Adipocyte (in vitro differentiated cells): ENCODE data around the gene PTOV1.

ENCODE experiments used
- DNase-seq: peaks from one replicate; pipeline ENCODE4 v3.0.0-alpha.2; 2015; ENCODE audit warnings: low read depth
- H3K27me3 ChIP-seq: replicated peaks from 2 replicates; pipeline ENCODE4 v1.7.0; 2013; ENCODE audit warnings: mild to moderate bottlenecking, low read length, moderate library complexity; ENCODE audit not compliant: control insufficient read depth, insufficient read depth
- H3K36me3 ChIP-seq: 2 replicates; pipeline ENCODE4 v1.7.0; 2013; ENCODE audit warnings: low read length, mild to moderate bottlenecking, moderate library complexity; ENCODE audit not compliant: control insufficient read depth, insufficient read depth, severe bottlenecking
- H3K4me1 ChIP-seq: 2 replicates; pipeline ENCODE4 v1.7.0; 2013; ENCODE audit warnings: mild to moderate bottlenecking, low read length, moderate library complexity; ENCODE audit not compliant: control insufficient read depth, insufficient read depth
- H3K4me3 ChIP-seq: 2 replicates; pipeline ENCODE4 v1.7.0; 2013; ENCODE audit warnings: mild to moderate bottlenecking, low read length, moderate library complexity
- H3K9ac ChIP-seq: 2 replicates; pipeline ENCODE4 v1.7.0; 2013; ENCODE audit warnings: mild to moderate bottlenecking, low read length, moderate library complexity
- H3K9me3 ChIP-seq: 2 replicates; pipeline ENCODE4 v1.7.0; 2013; ENCODE audit warnings: mild to moderate bottlenecking, low read length, moderate library complexity; ENCODE audit not compliant: control insufficient read depth

Gene PTOV1

DNA sequence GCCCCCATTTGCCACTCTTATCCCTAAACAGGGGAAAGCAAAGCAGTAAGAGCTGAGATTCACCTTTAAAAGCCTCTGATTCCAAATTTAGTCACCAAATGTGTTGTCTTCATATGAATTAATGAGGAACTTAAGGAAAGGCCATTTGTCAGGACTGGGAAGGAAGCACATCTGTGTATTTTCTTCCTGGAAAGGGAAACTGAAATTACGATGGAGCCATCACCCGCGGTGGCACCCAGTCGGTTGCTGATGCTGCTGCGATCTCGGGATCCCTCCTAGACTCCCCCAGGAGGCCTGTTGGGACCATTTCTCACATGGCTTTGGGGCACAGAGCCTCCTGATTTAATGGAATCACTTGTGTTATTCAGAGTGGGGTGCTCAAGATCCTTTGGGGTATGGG lies 53.2 kb downstream of the PTOV1 start:
- DNase-seq: no peak
- Histone ChIP-seq H3K36me3 (peaks cover 9% of the 10 kb centered on the region), H3K9ac (no peak overlapping the region), H3K9me3 (no peaks in the 10 kb centered on the region), H3K4me1 (no peaks in the 10 kb centered on the region), H3K4me3 (no peak overlapping the region), H3K27me3 (no peaks in the 10 kb centered on the region)

DNA sequence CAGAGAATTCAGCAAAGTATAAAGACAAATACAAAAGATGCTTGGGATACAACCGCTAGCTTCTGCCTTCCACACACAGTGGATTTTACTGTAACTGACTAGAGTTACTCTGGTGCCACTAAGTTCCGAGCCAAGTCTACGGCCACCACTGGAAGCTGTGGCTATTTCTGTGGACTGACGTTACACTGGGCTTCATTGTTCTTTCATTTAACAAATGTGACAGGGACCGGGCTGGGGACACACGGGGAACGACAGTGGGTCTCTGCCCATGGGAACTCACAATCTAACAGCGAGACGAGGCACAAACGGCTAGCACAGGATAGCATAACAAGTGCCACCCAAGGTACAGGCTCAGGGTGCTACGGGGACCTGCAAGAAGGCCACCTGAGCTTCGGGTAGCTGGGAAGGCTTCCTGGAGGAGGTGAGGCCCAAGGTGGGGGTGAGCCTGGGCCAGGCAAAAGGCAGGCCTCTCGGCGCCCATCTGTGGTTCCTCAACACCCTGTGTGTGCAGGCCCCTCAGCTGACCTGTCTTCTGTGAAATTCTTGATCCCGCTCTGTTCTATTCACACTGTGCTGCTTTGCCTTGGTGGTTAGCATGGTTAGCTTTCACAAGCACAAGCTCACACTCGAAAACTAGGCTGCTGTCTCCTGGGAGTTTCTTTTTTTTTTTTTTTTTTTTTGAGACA lies 56.1 kb downstream of the PTOV1 start:
- no peak overlapping the region for H3K9ac ChIP-seq
- H3K27me3 ChIP-seq: no peaks in the 10 kb centered on the region
- H3K4me3 ChIP-seq: no peak overlapping the region
- H3K4me1 ChIP-seq: peaks cover 9% of the 10 kb centered on the region
- no peaks in the 10 kb centered on the region for H3K9me3 ChIP-seq
- H3K36me3 ChIP-seq: peaks cover 9% of the 10 kb centered on the region
- no peak for DNase-seq

DNA sequence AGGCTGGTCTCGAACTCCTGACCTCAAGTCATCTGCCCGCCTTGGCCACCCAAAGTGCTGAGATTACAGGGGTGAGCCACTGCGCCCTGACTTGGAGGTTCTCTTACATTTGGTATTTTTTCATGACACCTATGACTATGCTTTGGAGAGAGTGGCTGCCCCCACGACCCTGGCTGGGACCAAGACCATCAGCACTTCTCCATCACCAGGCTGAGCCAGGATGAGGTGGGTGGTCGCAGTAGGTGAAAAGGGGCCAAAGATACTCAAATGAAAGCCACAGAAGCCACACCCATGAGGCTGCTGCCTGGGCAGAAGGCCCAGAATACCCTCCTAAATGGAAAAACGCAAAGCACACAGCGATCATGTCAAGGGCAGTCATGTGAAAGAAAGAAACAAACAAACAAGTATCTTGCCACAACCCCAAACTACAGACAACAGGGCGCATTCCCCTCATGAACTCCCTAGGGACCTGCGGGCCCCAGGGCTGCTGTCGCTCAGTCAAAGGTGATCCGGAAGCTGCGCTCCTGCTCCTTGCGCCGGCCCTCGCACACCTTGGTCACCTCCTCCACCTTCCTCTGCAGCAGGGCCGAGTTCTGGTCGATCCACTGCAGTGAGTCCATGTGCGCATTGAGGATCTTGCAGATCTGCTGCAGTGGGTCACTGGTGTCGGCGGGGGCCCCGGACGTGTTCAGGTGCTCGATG lies 56.9 kb downstream of the PTOV1 start:
- Histone ChIP-seq H3K9me3 (no peaks in the 10 kb centered on the region), H3K9ac (no peak overlapping the region), H3K27me3 (no peaks in the 10 kb centered on the region), H3K4me3 (no peak overlapping the region), H3K4me1 (peaks cover 9% of the 10 kb centered on the region), H3K36me3 (peaks cover 9% of the 10 kb centered on the region)
- DNase-seq: no peak

- H3K4me1 ChIP-seq: peaks cover 9% of the 10 kb centered on the region
- H3K27me3 ChIP-seq: no peaks in the 10 kb centered on the region
- no peak overlapping the region for H3K4me3 ChIP-seq
- H3K36me3 ChIP-seq: peaks cover 9% of the 10 kb centered on the region
- no peaks in the 10 kb centered on the region for H3K9me3 ChIP-seq
- DNase-seq: no peak
- H3K9ac ChIP-seq: no peak overlapping the region
Measured at GRCh38 chr19:49908480-49909420, 57.8 kb downstream of the PTOV1 start.

DNA sequence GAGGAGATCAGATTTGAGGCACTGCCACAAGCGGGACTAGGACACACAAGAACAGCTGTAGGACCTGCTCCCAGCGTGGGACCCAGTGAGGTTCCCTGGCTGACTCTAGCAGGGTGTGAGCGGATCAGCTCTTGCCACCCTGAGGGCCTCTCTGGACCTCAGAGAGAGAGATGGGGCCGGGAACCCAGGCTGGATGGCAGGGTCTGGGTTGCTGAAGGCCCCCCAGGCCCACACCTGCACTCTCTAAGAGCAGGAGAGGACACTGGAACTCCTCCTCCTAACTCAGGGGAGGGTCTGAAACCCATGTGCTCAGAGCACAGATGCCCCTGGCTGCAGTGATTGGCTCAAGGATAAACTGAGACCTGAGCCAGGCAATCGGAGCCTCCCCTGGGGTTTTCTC lies 59.2 kb downstream of the PTOV1 start:
- no peak overlapping the region for H3K9ac ChIP-seq
- no peaks in the 10 kb centered on the region for H3K27me3 ChIP-seq
- H3K9me3 ChIP-seq: no peaks in the 10 kb centered on the region
- H3K36me3 ChIP-seq: peaks cover 13% of the 10 kb centered on the region
- DNase-seq: no peak
- H3K4me3 ChIP-seq: no peak overlapping the region
- peaks cover 9% of the 10 kb centered on the region for H3K4me1 ChIP-seq
